Measurements from ENCODE around the gene PIKFYVE. TPM values are rescaled to one million over a fixed set of nuclear protein-coding genes. Genes with fewer than 3 reads are reported as not detected.
A peak's percentile ranks its signal among the peaks of the same experiment; 100 is the strongest.

PIKFYVE gene
- total RNA-seq, 1 donor from 2014 or later = 38.8 TPM

DNA sequence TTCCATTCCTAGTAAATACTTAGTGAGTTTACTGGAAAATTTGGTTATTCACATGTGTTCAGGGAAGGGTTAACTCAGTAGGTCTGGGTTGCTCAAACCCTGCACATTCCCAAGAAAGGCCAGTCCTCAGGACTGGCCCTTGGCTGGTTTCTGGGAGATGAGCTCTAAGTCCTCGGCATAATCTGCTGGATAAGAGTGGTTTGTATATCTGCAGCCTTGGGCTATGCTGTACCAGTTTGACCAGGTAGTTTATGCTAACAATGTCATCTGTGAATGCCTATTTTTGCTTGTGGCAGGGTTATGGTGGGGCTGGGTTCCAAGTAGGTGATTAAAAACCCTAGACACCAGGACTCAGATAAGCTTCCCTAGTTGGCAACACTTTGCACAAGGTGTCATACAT, 133.1 kb downstream of the PIKFYVE start:
- DNase-seq (ENCODE audit: extremely low spot score, unreplicated experiment) = no peak

DNA sequence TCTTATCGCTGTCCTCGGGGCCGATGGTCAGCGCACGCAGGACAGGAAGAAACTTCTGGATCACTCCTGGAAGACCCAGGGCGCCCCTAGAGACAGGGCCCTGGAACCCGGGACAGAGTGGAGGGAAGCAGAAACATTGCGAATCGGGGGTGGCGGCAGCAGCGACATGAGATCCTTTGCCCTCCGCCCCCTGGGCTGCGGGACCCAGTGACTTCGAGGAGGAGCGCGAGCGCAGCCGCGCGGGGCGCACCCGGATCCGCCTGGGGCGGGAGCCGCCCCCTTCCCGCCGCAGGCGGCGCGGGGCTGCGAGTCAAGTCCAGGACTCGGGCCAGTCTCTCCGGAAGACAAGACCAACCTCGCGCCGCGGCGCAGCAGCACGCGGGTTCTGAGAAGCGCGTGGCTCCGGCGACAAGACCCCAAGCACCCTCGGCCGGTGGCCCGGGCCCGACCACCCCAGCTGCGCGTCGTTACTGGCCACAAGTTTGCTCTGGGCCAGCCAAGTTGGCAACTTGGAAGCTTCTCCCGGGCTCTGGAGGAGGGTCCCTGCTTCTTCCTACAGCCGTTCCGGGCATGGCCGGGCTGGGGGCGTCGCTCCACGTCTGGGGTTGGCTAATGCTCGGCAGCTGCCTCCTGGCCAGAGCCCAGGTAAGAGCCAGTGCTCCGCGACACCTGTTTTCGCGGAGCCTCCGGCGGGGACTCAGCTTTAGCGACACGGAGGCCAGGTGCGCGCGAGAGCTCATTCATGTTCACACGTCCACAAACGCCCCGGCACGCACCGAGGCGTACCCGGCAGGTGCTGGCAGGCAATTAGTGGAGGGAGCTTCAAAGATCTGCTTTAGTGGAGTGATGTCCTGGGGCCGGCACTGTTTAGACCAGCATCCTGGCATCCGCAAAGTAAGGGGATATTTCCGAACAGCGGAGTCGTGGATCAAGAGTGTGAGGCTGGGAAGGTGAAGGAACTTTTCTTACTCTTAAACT, 140.7 kb downstream of the PIKFYVE start, which contains the start of gene PTH2R:
TSS of gene PTH2R (plus strand) at position 319 of the 978 bp plus-strand sequence. CDS start at position 571, 252 bp downstream.
- Mint-ChIP-seq H3K9me3 (ENCODE audit: unreplicated experiment) (no peaks in the 10 kb centered on the region), H3K36me3 (ENCODE audit: unreplicated experiment) (no peaks in the 10 kb centered on the region), H3K27ac (ENCODE audit: unreplicated experiment) (no peak within 1 kb of the TSS), H3K4me3 (ENCODE audit: unreplicated experiment) (peak within 1 kb of the TSS; percentile 48), H3K4me1 (ENCODE audit: unreplicated experiment) (peaks cover 7% of the 10 kb centered on the region), H3K27me3 (ENCODE audit: unreplicated experiment) (peaks cover 54% of the 10 kb centered on the region)
- TF ChIP-seq, protein P1, sequence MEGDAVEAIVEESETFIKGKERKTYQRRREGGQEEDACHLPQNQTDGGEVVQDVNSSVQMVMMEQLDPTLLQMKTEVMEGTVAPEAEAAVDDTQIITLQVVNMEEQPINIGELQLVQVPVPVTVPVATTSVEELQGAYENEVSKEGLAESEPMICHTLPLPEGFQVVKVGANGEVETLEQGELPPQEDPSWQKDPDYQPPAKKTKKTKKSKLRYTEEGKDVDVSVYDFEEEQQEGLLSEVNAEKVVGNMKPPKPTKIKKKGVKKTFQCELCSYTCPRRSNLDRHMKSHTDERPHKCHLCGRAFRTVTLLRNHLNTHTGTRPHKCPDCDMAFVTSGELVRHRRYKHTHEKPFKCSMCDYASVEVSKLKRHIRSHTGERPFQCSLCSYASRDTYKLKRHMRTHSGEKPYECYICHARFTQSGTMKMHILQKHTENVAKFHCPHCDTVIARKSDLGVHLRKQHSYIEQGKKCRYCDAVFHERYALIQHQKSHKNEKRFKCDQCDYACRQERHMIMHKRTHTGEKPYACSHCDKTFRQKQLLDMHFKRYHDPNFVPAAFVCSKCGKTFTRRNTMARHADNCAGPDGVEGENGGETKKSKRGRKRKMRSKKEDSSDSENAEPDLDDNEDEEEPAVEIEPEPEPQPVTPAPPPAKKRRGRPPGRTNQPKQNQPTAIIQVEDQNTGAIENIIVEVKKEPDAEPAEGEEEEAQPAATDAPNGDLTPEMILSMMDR (IDR thresholded peaks at IDR 0.05) = no peak
- DNase-seq (ENCODE audit: extremely low spot score, unreplicated experiment) = no peak

More for the DNA sequence above, 133.1 kb downstream of the PIKFYVE start:
- H3K4me1 Mint-ChIP-seq (ENCODE audit: unreplicated experiment) = peaks cover 1% of the 10 kb centered on the region
- H3K36me3 Mint-ChIP-seq (ENCODE audit: unreplicated experiment) = no peaks in the 10 kb centered on the region
- no peak overlapping the region for H3K4me3 Mint-ChIP-seq (ENCODE audit: unreplicated experiment)
- H3K27ac Mint-ChIP-seq (ENCODE audit: unreplicated experiment) = no peak overlapping the region
- no peaks in the 10 kb centered on the region for H3K9me3 Mint-ChIP-seq (ENCODE audit: unreplicated experiment)
- TF ChIP-seq, protein P1 (IDR thresholded peaks at IDR 0.05) = no peak
- H3K27me3 Mint-ChIP-seq (ENCODE audit: unreplicated experiment) = peaks cover 51% of the 10 kb centered on the region

DNA sequence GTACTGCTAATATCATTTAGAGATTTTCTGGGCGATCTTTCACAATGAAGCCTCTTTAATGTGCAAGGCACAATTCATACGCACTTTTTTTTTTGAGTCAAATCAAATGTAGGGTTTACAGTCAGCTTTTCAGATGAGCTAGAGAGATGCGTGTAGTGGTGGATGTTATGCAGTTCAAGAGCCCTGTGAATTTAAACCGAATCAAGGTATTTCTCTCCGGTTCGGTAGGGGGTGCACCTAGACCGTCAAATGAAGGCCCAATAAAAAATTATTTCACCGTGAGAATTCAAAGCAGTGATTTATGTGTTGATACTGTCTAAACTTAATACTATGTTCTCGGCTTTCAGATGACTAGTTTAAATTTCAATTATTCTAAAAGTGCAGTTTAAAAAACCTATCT, 141.6 kb downstream of the PIKFYVE start:
- peaks cover 6% of the 10 kb centered on the region for H3K4me1 Mint-ChIP-seq (ENCODE audit: unreplicated experiment)
- no peak for DNase-seq (ENCODE audit: extremely low spot score, unreplicated experiment)
- no peaks in the 10 kb centered on the region for H3K36me3 Mint-ChIP-seq (ENCODE audit: unreplicated experiment)
- H3K9me3 Mint-ChIP-seq (ENCODE audit: unreplicated experiment) = no peaks in the 10 kb centered on the region
- H3K4me3 Mint-ChIP-seq (ENCODE audit: unreplicated experiment) = no peak overlapping the region
- H3K27me3 Mint-ChIP-seq (ENCODE audit: unreplicated experiment) = peaks cover 50% of the 10 kb centered on the region
- H3K27ac Mint-ChIP-seq (ENCODE audit: unreplicated experiment) = no peak overlapping the region
- TF ChIP-seq, protein P1 (IDR thresholded peaks at IDR 0.05) = peak; percentile 20

Other genes starting within 250 kb of the PIKFYVE start
- 12.5 TPM in 2 replicates for gene PLEKHM3, start 240.7 kb upstream of the PIKFYVE start, total RNA-seq
- gene CRYGD, start 141.7 kb upstream of the PIKFYVE start, total RNA-seq = not detected in 2 replicates
- not detected in 2 replicates for gene CRYGC, start 136.4 kb upstream of the PIKFYVE start, total RNA-seq
- not detected in 2 replicates for gene CRYGB, start 120.1 kb upstream of the PIKFYVE start, total RNA-seq
- not detected in 2 replicates for gene CRYGA, start 102.7 kb upstream of the PIKFYVE start, total RNA-seq
- gene C2orf80, start 76.2 kb upstream of the PIKFYVE start, total RNA-seq = not detected in 2 replicates
- 49.6 and 52.1 TPM in 2 replicates for gene IDH1, start 11.2 kb upstream of the PIKFYVE start, total RNA-seq
- gene PTH2R, start 140.5 kb downstream of the PIKFYVE start, total RNA-seq = not detected in 2 replicates

Data from osteocyte (in vitro differentiated cells).